ENCODE results near the gene ACVRL1. TPM values are rescaled to one million over a fixed set of nuclear protein-coding genes. Genes with fewer than 3 reads are reported as not detected.

Gene ACVRL1
- total RNA-seq, 2 donors from 2014 or later: 31.1 to 34.8 TPM

- H3K36me3 ChIP-seq: no peaks in the 10 kb centered on the region
- H3K9me3 ChIP-seq: no peaks in the 10 kb centered on the region
- TF ChIP-seq POLR2AphosphoS5 (IDR thresholded peaks at IDR 0.05) (no peak), CTCF (IDR thresholded peaks at IDR 0.05) (no peak), POLR2A (IDR thresholded peaks at IDR 0.05) (no peak)
- no peaks in the 10 kb centered on the region for H3K4me1 ChIP-seq (replicated peaks)
- no peak overlapping the region for H3K27ac ChIP-seq
- WGBS: 75% methylated on average over 9 of the region's 9 CpGs
- no peak for DNase-seq (ENCODE audit: low spot score)
- H3K4me3 ChIP-seq: no peak overlapping the region
- no peaks in the 10 kb centered on the region for H3K27me3 ChIP-seq (replicated peaks; ENCODE audit: insufficient read depth)
- intact Hi-C loops (cut with DNase I): no loop called here
Measured at GRCh38 chr12:51908876-51909592, 1.7 kb downstream of the ACVRL1 start.

GRCh38 chr12:51910168-51910567 lies 2.9 kb downstream of the ACVRL1 start:
- Histone ChIP-seq H3K27me3 (replicated peaks; ENCODE audit: insufficient read depth) (no peaks in the 10 kb centered on the region), H3K36me3 (no peaks in the 10 kb centered on the region), H3K9me3 (no peaks in the 10 kb centered on the region), H3K27ac (peak overlapping the region in 1 of 2 donors; percentile 21), H3K4me1 (replicated peaks) (no peaks in the 10 kb centered on the region), H3K4me3 (no peak overlapping the region)
- WGBS: 75% methylated on average over 6 of the region's 6 CpGs
- intact Hi-C loops (cut with DNase I): no loop called here
- TF ChIP-seq POLR2A (IDR thresholded peaks at IDR 0.05) (no peak), POLR2AphosphoS5 (IDR thresholded peaks at IDR 0.05) (no peak), CTCF (IDR thresholded peaks at IDR 0.05) (no peak)
- no peak for DNase-seq (ENCODE audit: low spot score)

- no peaks in the 10 kb centered on the region for H3K27me3 ChIP-seq (replicated peaks; ENCODE audit: insufficient read depth)
- WGBS: 54% methylated on average over 3 of the region's 3 CpGs
- DNase-seq (ENCODE audit: low spot score): no peak
- H3K36me3 ChIP-seq: no peaks in the 10 kb centered on the region
- H3K4me1 ChIP-seq (replicated peaks): no peaks in the 10 kb centered on the region
- peak overlapping the region; percentile 21 to 27 for H3K27ac ChIP-seq
- no peaks in the 10 kb centered on the region for H3K9me3 ChIP-seq
- no peak overlapping the region for H3K4me3 ChIP-seq
- intact Hi-C loops (cut with DNase I): no loop called here
- TF ChIP-seq CTCF (IDR thresholded peaks at IDR 0.05): no peak
- no peak for TF ChIP-seq POLR2A (IDR thresholded peaks at IDR 0.05)
- TF ChIP-seq POLR2AphosphoS5 (IDR thresholded peaks at IDR 0.05): no peak
Measured at GRCh38 chr12:51910691-51911090, 3.4 kb downstream of the ACVRL1 start.

- no peak for DNase-seq (ENCODE audit: low spot score)
- Histone ChIP-seq H3K9me3 (no peaks in the 10 kb centered on the region), H3K27ac (peak overlapping the region in 1 of 2 donors; percentile 21), H3K4me3 (no peak overlapping the region), H3K36me3 (no peaks in the 10 kb centered on the region), H3K4me1 (replicated peaks) (no peaks in the 10 kb centered on the region), H3K27me3 (replicated peaks; ENCODE audit: insufficient read depth) (no peaks in the 10 kb centered on the region)
- TF ChIP-seq POLR2A (IDR thresholded peaks at IDR 0.05): no peak
- no peak for TF ChIP-seq CTCF (IDR thresholded peaks at IDR 0.05)
- TF ChIP-seq POLR2AphosphoS5 (IDR thresholded peaks at IDR 0.05): no peak
- intact Hi-C loops (cut with DNase I): no loop called here
- 67% methylated on average over 6 of the region's 6 CpGs for WGBS
Measured at GRCh38 chr12:51911307-51911706, 4.0 kb downstream of the ACVRL1 start.
